ENCODE measurements around the gene PPFIBP2.
A peak's percentile ranks its signal among the peaks of the same experiment; 100 is the strongest.

The PPFIBP2 gene

DNA sequence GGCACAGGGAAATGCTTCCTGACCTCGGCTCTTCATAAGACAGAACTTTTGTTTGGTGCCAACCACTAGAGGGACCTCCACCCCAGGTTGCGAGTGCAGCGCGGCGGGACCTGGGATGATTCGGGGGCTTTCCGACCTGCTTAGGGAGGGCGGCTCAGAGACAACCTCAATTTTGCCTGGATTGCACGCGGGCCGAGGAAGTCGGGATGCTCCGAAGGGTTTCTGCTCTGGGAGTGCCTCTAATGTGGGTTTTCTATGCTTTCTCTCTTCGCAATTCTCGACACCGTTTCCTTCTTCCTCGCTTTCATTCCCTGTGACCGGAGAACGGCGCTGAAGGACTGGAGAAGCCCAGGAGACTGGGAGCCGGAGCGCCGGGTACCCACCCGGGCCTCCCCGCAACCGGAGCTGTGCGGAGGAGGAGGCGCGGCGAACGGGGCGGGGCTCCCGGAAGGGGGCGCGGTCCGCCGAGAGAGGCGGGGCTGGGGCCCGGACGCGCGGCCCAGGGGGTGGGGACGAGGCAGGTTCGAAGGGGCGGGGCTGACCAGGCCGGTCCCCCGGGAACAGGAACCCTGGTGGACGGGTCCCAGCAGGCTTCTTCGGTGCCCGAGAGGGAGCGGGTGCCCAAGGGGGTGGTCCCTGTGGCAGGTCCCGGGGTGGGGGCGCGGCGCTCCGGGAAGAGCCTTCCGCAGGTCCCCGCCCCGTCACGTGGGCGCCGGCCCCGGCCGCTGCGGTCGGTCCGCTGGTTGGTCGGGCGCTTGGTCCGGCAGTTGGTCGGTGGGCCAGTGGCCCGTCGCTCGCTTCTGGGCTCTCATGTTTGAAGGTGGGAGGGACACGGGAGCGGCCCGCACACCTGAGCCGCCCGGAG is at the start of gene PPFIBP2:
Gene PPFIBP2 (plus strand): TSS at position 766 of the 865 bp plus-strand sequence. CDS start 35,477 bp downstream, outside the sequence.
- peak; percentile 52 to 76 for DNase-seq

GRCh38 chr11:7467652-7468051 is 46.1 kb upstream of the PPFIBP2 start:
- no peak for DNase-seq

DNA sequence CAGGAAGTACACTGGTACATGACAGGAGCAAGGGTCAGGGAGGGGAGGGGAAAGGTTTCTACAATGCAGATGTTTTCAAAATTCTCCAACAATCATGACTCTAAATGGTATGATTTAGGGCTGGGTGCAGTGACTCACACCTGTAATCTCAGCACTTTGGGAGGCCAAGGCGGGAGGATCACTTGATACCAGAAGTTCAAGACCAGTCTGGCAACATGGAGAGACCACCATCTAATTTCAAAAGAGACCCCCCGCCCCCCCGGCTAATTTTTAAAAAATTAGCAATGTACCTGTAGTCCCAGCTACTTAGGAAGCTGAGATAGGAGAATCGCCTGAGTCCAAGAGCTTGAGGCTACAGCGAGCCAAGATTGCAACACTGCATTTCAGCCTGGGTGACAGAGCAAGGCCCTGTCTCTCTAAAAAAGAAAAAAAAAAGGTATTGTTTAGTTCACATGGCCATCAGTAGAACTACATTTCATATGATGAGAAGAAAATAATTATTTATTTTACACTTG is 44.4 kb upstream of the PPFIBP2 start:
- DNase-seq = no peak

GRCh38 chr11:7471071-7471470 is 42.7 kb upstream of the PPFIBP2 start:
- no peak for DNase-seq

DNA sequence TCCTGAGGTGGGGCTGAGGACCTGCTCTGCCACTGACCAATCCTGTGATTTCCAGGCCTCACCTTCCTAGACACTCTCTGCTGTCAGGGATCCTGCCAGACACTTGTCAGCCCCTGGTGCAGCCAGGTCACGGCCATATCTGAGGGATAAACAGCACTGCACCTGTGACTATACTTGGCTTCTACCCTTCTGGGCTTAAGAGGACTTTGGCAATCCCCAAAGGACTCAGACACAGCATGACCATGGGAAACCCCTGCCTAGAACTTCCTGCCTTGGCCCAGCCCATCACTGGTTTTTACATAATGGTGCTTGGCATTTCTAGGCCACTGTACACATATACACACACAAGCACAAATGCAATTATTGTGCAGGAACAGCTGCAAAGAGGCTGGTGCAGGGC is 40.1 kb upstream of the PPFIBP2 start:
- DNase-seq = no peak

DNA sequence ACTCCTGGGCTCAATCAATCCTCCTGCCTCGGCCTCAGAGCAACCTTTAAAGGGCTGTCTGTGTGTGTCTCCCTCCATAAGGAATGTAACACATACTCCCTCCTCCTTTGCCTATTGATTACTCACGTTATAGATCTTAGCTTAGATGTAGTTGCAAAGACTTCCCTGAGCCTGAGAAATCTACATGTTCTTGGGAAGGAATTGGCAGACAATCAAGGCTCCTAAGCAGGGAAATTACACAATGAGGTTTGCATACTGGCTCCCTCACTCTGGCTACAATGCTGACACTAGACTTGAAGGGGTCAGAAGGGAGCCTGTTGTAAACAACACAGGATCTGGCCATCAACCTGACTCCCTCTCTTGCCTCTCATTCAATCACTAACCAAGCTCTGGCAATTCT is 33.7 kb upstream of the PPFIBP2 start:
- DNase-seq = no peak

GRCh38 chr11:7484131-7484530 is 29.7 kb upstream of the PPFIBP2 start:
- no peak for DNase-seq

- no peak for DNase-seq
These were observed 29.2 kb upstream of the PPFIBP2 start for GRCh38 chr11:7484645-7485044.

DNA sequence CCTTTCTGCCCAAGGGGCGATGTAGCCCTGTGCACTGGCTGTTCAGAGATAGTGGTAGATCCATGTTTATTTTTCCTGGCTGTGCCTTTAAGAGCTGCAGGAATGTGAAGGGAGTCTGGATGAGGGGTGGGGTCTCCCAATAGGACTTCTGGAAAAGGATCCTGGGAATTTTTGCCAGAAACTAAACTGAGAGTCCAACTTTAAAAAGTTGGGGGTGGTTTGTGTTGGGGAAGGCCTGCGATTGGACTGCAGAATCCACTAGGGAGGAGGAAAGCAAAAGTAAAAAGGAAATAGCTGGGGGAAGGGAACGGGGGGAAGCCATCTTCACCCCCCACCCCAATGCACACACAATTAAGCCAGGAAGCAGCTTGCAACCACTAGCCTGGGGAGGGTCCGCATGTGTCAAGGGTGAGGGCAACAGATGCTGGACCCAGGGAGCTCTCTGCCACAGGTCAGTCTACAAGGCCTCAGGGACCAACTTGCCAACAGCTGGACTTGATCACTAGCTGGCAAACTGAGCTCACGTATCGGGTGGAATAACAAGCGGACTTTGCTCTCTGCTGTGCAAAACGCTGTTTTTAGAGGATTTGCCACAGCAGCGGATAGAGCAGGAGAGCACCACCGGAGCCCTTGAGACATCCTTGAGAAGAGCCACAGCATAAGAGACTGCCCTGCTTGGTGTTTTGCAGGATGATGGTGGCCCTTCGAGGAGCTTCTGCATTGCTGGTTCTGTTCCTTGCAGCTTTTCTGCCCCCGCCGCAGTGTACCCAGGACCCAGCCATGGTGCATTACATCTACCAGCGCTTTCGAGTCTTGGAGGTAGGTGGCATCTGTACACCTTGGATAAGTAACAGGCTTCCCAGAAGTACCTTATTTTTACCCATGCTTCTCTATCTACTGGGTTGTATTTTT is 28.4 kb upstream of the PPFIBP2 start, which contains the start of gene OLFML1:
Gene OLFML1 (plus strand): TSS at position 321 of the 912 bp plus-strand sequence. CDS start 370 bp downstream, at position 691.
- no peak for DNase-seq

DNA sequence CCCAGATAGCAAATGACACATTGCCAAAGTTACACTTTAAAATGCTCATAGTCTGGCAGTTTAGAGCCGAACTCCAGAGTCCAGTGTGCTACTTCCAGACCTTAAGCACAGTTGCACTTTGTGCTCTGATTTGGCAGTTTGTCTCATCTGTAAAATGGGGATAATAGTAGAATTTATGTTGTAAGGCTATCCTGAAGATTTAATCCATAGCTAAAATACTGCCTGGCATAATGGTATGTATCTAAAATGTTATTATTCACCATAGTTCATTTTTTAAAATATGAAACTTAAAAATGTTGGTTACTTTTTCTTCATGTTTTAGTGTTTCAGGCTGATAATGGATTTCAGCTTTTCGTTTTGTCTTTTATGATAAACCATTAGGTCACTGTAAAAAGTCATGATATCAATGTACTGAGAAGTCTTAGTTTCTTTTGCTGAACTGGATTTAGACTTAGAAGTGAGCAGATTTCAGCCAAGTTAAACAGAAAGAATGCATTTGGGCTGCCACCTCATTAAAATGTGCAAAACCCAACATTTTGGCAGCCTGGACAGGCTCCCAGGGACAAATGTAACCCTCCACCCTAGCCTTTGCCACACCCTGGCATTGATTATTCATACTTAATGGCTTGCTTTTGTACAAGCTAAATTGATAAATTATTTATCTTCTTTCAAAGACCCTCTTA is 27.6 kb upstream of the PPFIBP2 start:
- DNase-seq = no peak

GRCh38 chr11:7486781-7487140 is 27.0 kb upstream of the PPFIBP2 start:
- no peak for DNase-seq

- no peak for DNase-seq
These were observed 26.4 kb upstream of the PPFIBP2 start for GRCh38 chr11:7487360-7487759.

DNA sequence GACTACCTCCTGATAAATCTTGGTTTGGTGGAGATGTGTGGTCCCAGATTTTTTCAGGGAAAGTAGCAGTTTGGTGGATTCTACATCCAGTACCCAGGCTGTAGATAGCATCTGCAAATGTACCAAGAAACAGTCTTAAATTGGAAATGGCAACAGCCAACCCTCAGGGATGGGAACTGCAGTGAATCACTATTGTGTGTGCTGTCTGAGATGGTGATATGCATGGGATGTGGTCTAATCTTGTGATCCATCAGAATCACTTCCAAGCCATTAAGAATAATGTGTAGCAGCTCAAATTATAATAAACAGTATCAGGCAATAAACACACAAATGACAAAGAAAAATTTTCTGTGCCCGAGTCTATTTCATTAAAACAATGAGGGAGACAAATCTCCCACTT is 25.1 kb upstream of the PPFIBP2 start:
- DNase-seq = no peak

DNA sequence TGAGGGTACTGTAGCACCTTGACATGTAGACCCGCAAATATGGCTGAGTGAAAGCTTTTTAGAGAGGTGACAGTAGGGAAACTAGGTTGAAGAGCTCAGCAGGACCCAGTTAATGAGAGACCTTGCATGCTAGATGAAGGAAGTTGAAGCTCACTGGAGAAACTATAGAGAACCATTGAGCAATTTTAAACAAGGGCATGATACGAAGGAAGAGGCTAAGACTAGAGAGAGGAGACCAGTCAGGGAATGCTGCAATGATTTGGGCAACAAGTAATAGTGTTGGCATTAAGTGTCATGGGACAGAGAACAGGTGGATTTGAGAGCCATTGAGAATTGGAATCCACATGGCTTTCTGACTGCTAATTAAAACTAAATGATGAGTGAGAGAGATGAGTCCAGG is 24.4 kb upstream of the PPFIBP2 start:
- no peak for DNase-seq

DNA sequence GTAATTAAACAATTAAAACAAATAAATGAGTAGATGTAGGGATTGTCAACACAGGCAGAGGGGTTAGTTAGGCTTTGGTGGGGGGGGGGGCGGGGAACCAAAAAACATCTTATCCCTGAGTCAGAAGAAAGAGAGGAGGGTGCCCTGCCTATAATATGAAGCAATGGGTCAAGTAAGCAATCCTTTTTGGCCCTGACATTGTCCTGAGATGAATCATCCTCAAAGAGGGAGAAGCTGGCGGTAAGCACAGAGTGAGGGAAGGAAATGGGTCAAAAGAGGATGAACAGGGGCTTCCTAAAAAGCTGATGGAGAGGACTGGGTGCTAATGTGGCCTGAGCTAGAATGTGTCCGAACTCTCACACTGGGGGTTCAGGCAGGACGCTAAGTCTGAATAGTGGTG is 23.7 kb upstream of the PPFIBP2 start:
- no peak for DNase-seq

DNA sequence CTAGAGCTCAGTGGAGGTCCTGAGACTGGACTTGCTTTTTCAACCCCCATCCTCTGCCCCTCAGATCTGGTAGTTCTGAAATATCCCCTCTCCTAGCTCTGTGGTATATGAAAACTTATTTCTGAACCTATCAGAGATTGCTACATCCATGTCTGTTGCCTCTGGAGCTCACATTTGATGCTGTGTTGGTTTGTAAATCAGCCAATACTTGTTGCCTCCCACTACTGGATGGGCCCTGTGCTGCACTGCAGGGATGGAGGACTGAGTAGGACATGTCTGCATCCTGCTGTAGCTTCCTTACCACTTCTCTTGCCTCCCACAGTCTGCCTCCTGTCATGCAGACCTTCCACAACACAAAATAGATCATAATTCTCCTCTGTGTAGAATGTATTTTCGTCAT is 23.3 kb upstream of the PPFIBP2 start:
- no peak for DNase-seq

GRCh38 chr11:7492253-7492652 is 21.5 kb upstream of the PPFIBP2 start:
- no peak for DNase-seq

DNA sequence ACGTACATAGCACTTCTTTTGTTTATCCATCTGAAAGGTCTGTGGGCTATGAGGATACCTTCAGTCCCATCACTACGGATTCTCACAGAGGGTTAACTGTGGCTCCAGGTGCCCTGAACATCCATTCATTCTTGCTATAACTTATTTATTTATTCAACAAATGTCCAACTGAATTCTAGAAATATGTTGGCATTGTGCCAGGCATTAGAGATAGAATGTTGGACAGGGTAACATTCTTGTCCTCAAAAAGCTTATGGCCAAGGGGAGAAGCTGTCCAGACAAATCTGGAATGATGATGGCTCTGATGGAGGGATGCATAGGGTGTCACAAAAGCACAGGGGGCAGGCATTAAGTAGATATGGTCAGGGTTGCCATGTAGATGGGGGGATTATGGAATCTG is 20.1 kb upstream of the PPFIBP2 start:
- no peak for DNase-seq

GRCh38 chr11:7494086-7494745 is 19.6 kb upstream of the PPFIBP2 start:
- no peak for DNase-seq

- DNase-seq = peak; percentile 66 to 67
These were observed 17.8 kb upstream of the PPFIBP2 start for GRCh38 chr11:7495882-7496551.

DNA sequence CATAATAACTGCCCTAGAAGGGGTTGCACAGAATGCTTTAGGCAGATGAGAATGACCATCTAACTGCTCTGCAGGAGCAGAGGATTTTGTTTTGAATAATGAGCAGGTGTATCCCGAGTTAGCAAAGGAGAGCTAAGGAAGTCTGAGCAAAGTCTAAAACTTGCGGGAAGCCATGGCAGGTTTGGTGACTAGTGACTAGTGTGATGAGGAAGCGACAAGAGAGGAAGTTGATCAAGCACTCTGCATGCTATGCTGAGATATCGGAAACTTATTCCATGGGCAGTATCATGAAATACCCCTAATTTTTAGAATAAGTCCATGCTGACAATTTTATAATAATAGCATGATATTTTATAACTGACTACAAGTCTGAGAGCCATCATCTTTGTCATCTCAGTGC is 15.6 kb upstream of the PPFIBP2 start:
- DNase-seq = peak; percentile 26 to 34

- DNase-seq = no peak
These were observed 14.7 kb upstream of the PPFIBP2 start for GRCh38 chr11:7499081-7499480.

All from AML-193 (cell line).